Smooth muscle cell (in vitro differentiated cells): ENCODE data around the gene YJEFN3. TPM values are rescaled to one million over a fixed set of nuclear protein-coding genes. Genes with fewer than 3 reads are reported as not detected.

Experiments used
- DNase-seq: peaks from one replicate; lab custom pipeline; 2025; ENCODE audit not compliant: unreplicated experiment; lab: John Stamatoyannopoulos, UW
- H2AFZ ChIP-seq: fragments of 200-600 bp; sonication (generic); 2 replicates; pipeline ENCODE4 v1.6.0; 2016; ENCODE audit warnings: antibody characterized with exemption, low read depth, mild to moderate bottlenecking
- H3F3A ChIP-seq: fragments of 200-600 bp; sonication (generic); 2 replicates; pipeline ENCODE4 v1.6.0; 2017; ENCODE audit warnings: antibody characterized with exemption, low read depth
- H3K27ac ChIP-seq: fragments of 200-600 bp; sonication (generic); 2 replicates; pipeline ENCODE4 v1.5.1; 2016; ENCODE audit warnings: low read depth, mild to moderate bottlenecking
- H3K27me3 ChIP-seq: fragments of 200-600 bp; sonication (generic); 2 replicates; pipeline ENCODE4 v1.6.1; 2016; ENCODE audit warnings: low read depth, mild to moderate bottlenecking
- H3K36me3 ChIP-seq: fragments of 200-600 bp; sonication (generic); 2 replicates; pipeline ENCODE4 v1.5.1; 2016; ENCODE audit warnings: low read depth
- H3K4me1 ChIP-seq: fragments of 200-600 bp; sonication (generic); 2 replicates; pipeline ENCODE4 v1.5.1; 2016; ENCODE audit warnings: low read depth
- H3K4me2 ChIP-seq: fragments of 200-600 bp; sonication (generic); 2 replicates; pipeline ENCODE4 v1.6.0; 2016; ENCODE audit warnings: mild to moderate bottlenecking
- H3K4me3 ChIP-seq: fragments of 200-600 bp; sonication (generic); 2 replicates; pipeline ENCODE4 v1.5.1; 2016; ENCODE audit warnings: mild to moderate bottlenecking
- H3K79me2 ChIP-seq: fragments of 200-600 bp; sonication (generic); 2 replicates; pipeline ENCODE4 v1.6.0; 2016; ENCODE audit warnings: low read depth, mild to moderate bottlenecking
- H3K9ac ChIP-seq: fragments of 200-600 bp; sonication (generic); 2 replicates; pipeline ENCODE4 v1.6.0; 2016; ENCODE audit warnings: low read depth
- H3K9me3 ChIP-seq: fragments of 200-600 bp; sonication (generic); replicated peaks from 2 replicates; pipeline ENCODE4 v1.5.1; 2016; ENCODE audit warnings: low read depth
- H4K20me1 ChIP-seq: fragments of 200-600 bp; sonication (generic); 2 replicates; pipeline ENCODE4 v1.6.0; 2016; ENCODE audit warnings: low read depth
- CTCF ChIP-seq: fragments of 200-600 bp; sonication (generic); IDR thresholded peaks from 2 replicates; pipeline ENCODE4 v1.5.1; 2017; ENCODE audit warnings: borderline replicate concordance, mild to moderate bottlenecking, antibody characterized with exemption; ENCODE audit not compliant: insufficient read depth, poor library complexity, severe bottlenecking
- WGBS: methylation state at CpG from one replicate; pipeline ENCODE4 v1.1.7; 2016; ENCODE audit warnings: low lambda C conversion rate; 5-methylcytosine and 5-hydroxymethylcytosine counted together
- polyA plus RNA-seq: library from polyadenylated mRNA; unstranded; fragments of >200 nt; fragmentation: Nextera tagmentation; extraction: Ambion mirVana; gene quantifications from 2 replicates; pipeline ENCODE4 v1.2.1, GENCODE V29; 2016
- total RNA-seq: library from RNA; depleted of rRNA; stranded (reverse); fragments of >200 nt; gene quantifications from 2 replicates; pipeline ENCODE4 v1.2.3, GENCODE V29; 2014

The YJEFN3 gene
- total and polyA plus RNA-seq, 2 experiments from 2014 or later: 2.2 to 5.8 TPM

- no peak overlapping the region for H2AFZ ChIP-seq
- H4K20me1 ChIP-seq: peaks cover 73% of the 10 kb centered on the region
- DNase-seq: no peak
- no peak overlapping the region for H3K9ac ChIP-seq
- no peaks in the 10 kb centered on the region for H3K27me3 ChIP-seq
- H3K4me2 ChIP-seq: no peak overlapping the region
- H3K9me3 ChIP-seq: no peaks in the 10 kb centered on the region
- no peak overlapping the region for H3K4me3 ChIP-seq
- H3K36me3 ChIP-seq: no peaks in the 10 kb centered on the region
- no peaks in the 10 kb centered on the region for H3F3A ChIP-seq
- H3K4me1 ChIP-seq: no peaks in the 10 kb centered on the region
- TF ChIP-seq CTCF: no peak
- peaks cover 36% of the 10 kb centered on the region for H3K79me2 ChIP-seq
- H3K27ac ChIP-seq: no peak overlapping the region
- 95% methylated on average over 23 of the region's 23 CpGs for WGBS
Observed at GRCh38 chr19:19525611-19526380, 2.9 kb upstream of the YJEFN3 start.

GRCh38 chr19:19526581-19527370, 1.9 kb upstream of the YJEFN3 start:
- no peak for TF ChIP-seq CTCF
- Histone ChIP-seq H3K4me3 (no peak overlapping the region), H2AFZ (no peak overlapping the region), H3K79me2 (peaks cover 26% of the 10 kb centered on the region), H3K36me3 (no peaks in the 10 kb centered on the region), H3K4me1 (no peaks in the 10 kb centered on the region), H3K9me3 (no peaks in the 10 kb centered on the region), H3F3A (no peaks in the 10 kb centered on the region), H3K9ac (no peak overlapping the region), H4K20me1 (peaks cover 63% of the 10 kb centered on the region), H3K4me2 (no peak overlapping the region), H3K27ac (no peak overlapping the region), H3K27me3 (no peaks in the 10 kb centered on the region)
- DNase-seq: no peak
- WGBS: 88% methylated on average over 24 of the region's 28 CpGs

- Histone ChIP-seq H3F3A (no peaks in the 10 kb centered on the region), H3K36me3 (no peaks in the 10 kb centered on the region), H4K20me1 (peaks cover 57% of the 10 kb centered on the region), H3K4me1 (no peaks in the 10 kb centered on the region), H3K9ac (no peak overlapping the region), H3K4me3 (no peak overlapping the region), H3K27me3 (no peaks in the 10 kb centered on the region), H2AFZ (no peak overlapping the region), H3K79me2 (peaks cover 20% of the 10 kb centered on the region), H3K27ac (no peak overlapping the region), H3K4me2 (no peak overlapping the region), H3K9me3 (no peaks in the 10 kb centered on the region)
- WGBS: 98% methylated on average over 8 of the region's 9 CpGs
- DNase-seq: no peak
- no peak for TF ChIP-seq CTCF
Observed at GRCh38 chr19:19527371-19527656, 1.4 kb upstream of the YJEFN3 start.
